ENCODE measurements around the gene PHACTR2. TPM values are rescaled to one million over a fixed set of nuclear protein-coding genes. Genes with fewer than 3 reads are reported as not detected.
"Not testable (repeated sequence)": the region's sequence is repeated elsewhere in the genome, so short reads cannot be mapped to it uniquely, and the experiment has no call there.

The PHACTR2 gene
- total RNA-seq: 100 to 1,000 TPM in 4 of 6 donors, 10 to 100 TPM in 2; 68.1 to 133 (median 109) TPM

DNA sequence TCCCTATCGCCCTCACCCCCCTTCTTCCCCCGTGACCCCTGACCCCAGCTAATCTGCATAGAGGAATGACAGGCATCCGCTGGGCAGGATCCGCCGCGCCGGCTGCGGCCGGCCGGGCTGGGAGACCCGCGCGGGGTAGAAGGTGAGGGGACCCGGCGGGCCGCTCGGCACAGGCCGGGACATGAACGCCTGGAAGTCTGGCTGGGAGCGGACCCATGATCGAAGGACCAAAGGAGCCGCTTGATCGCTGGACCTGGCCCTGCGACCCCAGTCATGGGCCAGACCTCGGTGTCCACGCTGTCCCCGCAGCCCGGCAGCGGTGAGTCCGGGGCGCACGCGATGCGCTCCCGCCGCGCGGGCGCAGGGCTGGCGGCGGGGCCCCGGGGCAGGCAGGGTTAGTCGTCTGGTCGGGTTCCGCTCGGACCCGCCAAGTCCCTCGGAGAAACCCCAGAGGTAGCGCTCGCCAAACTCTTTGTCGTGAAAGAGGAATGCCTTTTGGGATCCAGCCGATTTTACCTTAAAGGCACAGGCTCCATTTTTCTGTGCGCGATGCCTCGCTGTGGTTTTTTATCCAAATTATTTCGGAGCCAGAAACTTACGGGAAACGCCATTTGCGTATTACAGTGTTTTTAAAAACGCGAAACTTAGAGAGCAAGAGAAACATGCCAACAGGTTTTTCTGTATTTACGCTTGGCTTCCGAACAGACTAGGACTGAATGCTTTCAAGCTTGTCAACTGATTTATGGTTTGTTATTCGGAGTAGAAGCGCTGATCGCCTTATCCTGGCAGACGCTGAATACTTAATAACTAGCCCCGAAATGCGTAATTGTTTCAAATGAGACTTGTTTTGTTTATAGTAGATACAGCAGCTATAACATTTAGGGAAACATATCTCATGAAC, at the start of gene PHACTR2:
Gene PHACTR2, plus strand, starts transcription at position 75 of the 901 bp plus-strand sequence. Its CDS starts 199 bp downstream, at position 274.
- Histone ChIP-seq H3K9me3 (peaks cover 0 to 4% (median 0%) of the 10 kb centered on the region in 4 donors), H3K27me3 (no peaks in the 10 kb centered on the region), H3K4me1 (peaks cover 9 to 34% (median 25%) of the 10 kb centered on the region in 4 donors), H3K36me3 (no peaks in the 10 kb centered on the region), H3K4me3 (peak within 1 kb of the TSS; percentile 73 to 90 (median 82)), H3K27ac (peak within 1 kb of the TSS; percentile 94 to 96 (median 94))
- 2% methylated on average over 30 to 34 of the region's 69 CpGs for WGBS, 2 donors
- DNase-seq (peak; percentile 79 to 94), ATAC-seq (ENCODE audit: low FRiP score in 2 of 2) (peak; percentile 87 to 93)
- TF ChIP-seq EP300 (IDR thresholded peaks at IDR 0.05) (no peak), POLR2AphosphoS5 (IDR thresholded peaks at IDR 0.05) (peak in 1 of 2 donors; percentile 81), POLR2A (IDR thresholded peaks at IDR 0.05) (peak in 3 of 4 donors; percentile 71 to 87 (median 78))
- TF ChIP-seq, protein P1, sequence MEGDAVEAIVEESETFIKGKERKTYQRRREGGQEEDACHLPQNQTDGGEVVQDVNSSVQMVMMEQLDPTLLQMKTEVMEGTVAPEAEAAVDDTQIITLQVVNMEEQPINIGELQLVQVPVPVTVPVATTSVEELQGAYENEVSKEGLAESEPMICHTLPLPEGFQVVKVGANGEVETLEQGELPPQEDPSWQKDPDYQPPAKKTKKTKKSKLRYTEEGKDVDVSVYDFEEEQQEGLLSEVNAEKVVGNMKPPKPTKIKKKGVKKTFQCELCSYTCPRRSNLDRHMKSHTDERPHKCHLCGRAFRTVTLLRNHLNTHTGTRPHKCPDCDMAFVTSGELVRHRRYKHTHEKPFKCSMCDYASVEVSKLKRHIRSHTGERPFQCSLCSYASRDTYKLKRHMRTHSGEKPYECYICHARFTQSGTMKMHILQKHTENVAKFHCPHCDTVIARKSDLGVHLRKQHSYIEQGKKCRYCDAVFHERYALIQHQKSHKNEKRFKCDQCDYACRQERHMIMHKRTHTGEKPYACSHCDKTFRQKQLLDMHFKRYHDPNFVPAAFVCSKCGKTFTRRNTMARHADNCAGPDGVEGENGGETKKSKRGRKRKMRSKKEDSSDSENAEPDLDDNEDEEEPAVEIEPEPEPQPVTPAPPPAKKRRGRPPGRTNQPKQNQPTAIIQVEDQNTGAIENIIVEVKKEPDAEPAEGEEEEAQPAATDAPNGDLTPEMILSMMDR (IDR thresholded peaks at IDR 0.05): peak in 2 of 6 experiments; percentile 9

DNA sequence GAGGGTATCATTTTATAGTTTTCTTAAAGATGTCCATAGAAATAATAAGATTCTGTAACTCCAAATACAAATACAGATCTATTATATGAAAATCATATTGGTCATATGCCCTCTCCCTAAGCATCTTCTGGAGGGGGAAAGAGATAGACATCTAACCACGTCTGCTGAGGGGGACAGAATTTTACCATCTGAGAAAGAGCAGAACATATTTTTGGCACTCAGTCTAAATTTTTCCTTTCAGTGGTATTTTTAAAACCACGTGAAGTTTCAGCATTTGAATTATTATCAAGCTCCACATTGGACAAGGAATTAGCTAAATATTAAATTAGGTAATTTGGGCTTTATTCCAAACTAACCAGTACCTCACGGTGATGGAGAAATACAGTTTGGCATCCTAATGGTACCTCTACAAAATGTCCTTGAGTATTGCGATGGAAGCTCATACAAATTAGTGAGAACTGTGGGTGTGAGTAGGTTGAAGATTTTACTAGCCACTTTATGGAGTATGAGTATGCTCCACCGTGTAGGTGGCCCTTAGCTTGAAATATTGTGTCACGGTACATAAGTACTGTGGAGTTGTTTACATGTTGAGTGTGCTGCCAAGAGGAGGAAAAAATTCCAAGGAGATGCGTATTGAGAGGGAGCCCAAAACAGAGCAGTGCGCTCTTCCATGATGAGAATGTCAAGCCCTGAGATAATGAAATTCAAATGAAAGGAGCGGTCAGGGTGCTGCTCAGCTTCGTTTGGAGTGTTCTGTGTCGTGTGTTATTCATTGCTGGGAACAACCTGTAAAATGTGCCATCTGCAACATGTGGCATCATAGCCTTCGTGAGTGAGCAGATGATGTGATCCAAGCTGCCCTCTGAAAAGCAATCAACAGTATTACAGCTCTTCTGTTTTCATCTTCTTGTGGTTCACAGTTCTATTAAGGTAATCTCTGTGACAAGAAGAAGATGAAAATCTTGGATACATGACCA, 48.4 kb upstream of the PHACTR2 start:
- DNase-seq: no peak
- ATAC-seq (ENCODE audit: low FRiP score in 2 of 2): peak in 1 of 2 donors; percentile 35
- Histone ChIP-seq H3K36me3 (no peaks in the 10 kb centered on the region), H3K9me3 (no peaks in the 10 kb centered on the region), H3K27me3 (no peaks in the 10 kb centered on the region), H3K4me1 (peaks cover 0 to 8% (median 0%) of the 10 kb centered on the region in 4 donors), H3K4me3 (no peak overlapping the region), H3K27ac (no peak overlapping the region)
- no peak for TF ChIP-seq POLR2AphosphoS5 (IDR thresholded peaks at IDR 0.05)
- TF ChIP-seq EP300 (IDR thresholded peaks at IDR 0.05): no peak
- no peak for TF ChIP-seq POLR2A (IDR thresholded peaks at IDR 0.05)
- TF ChIP-seq, protein P1 (IDR thresholded peaks at IDR 0.05): no peak
- 60 to 61% methylated on average over 12 of the region's 12 CpGs for WGBS, 2 donors

DNA sequence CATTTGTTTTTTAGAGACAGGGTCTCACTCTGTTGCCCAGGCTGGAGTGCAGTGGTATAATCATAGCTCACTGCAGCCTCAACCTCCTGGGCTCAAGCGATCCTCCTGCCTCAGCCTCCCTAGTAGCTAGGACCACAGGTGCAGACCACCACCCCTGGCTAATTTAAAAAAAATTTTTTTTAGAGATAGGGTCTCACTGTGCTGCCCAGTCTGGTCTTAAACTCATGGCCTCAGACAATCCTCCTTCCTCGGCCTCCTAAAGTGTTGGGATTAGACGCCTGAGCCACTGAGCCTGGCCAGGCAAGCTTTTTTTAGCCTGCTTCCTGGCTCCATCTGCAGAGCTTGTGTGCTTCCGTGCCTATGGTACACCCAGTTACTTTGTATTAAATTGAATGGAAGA, 46.6 kb upstream of the PHACTR2 start:
- 95 to 97% methylated on average over 4 of the region's 4 CpGs for WGBS, 2 donors
- H3K36me3 ChIP-seq; H3K9me3 ChIP-seq; DNase-seq; H3K27me3 ChIP-seq; H3K4me3 ChIP-seq; H3K27ac ChIP-seq; H3K4me1 ChIP-seq; ATAC-seq (ENCODE audit: low FRiP score in 2 of 2): not testable (repeated sequence)

DNA sequence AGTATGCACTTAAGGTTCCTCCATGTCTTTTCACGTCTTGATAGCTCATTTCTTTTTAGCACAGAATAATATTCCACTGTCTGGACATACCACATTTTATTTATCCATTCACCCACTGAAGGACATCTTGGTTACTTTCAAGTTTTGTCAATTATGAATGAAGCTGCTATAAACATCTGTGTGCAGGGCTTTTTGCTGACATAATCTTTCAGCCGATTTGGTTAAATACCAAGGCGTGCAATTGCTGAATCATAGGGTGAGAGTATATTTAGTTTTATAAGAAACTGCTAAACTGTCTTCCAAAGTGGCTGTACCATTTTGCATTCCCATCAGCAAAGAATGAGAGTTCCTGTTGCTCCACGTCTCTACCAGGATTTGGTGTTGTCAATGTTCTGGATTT, 44.9 kb upstream of the PHACTR2 start:
- Histone ChIP-seq H3K36me3 (no peaks in the 10 kb centered on the region), H3K9me3 (no peaks in the 10 kb centered on the region), H3K27ac (no peak overlapping the region), H3K27me3 (no peaks in the 10 kb centered on the region), H3K4me1 (peaks cover 0 to 8% (median 0%) of the 10 kb centered on the region in 4 donors), H3K4me3 (no peak overlapping the region)
- TF ChIP-seq POLR2A (IDR thresholded peaks at IDR 0.05) (no peak), EP300 (IDR thresholded peaks at IDR 0.05) (no peak), POLR2AphosphoS5 (IDR thresholded peaks at IDR 0.05) (no peak)
- TF ChIP-seq, protein P1 (IDR thresholded peaks at IDR 0.05): no peak
- DNase-seq: no peak
- no peak for ATAC-seq (ENCODE audit: low FRiP score in 2 of 2)
- WGBS, 2 donors: 96 to 97% methylated on average over 4 of the region's 4 CpGs

DNA sequence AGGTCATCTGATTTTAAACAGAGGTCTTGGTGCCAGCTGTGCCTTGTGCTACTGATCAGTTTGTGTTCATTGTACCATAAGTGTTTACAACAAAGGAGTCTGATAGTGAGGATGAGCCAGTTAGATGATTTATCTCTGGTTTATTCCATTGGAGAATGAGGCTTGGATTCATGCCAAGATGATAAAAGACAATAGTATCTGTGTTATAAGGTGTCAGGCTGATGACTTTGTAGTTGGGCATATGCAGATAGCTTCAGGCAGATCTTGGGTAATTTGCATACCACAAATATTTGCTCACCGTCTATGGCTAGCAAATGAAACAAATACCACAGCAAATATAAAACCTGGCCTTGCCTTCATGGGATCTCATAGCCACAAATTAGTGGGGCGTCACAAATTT, 43.3 kb upstream of the PHACTR2 start:
- no peaks in the 10 kb centered on the region for H3K9me3 ChIP-seq
- 70 to 71% methylated on average over 2 of the region's 2 CpGs for WGBS, 2 donors
- H3K4me1 ChIP-seq: peaks cover 0 to 3% (median 0%) of the 10 kb centered on the region in 4 donors
- DNase-seq: no peak
- no peak for ATAC-seq (ENCODE audit: low FRiP score in 2 of 2)
- no peaks in the 10 kb centered on the region for H3K36me3 ChIP-seq
- H3K27ac ChIP-seq: no peak overlapping the region
- H3K27me3 ChIP-seq: no peaks in the 10 kb centered on the region
- no peak overlapping the region for H3K4me3 ChIP-seq
- TF ChIP-seq EP300 (IDR thresholded peaks at IDR 0.05) (no peak), POLR2AphosphoS5 (IDR thresholded peaks at IDR 0.05) (no peak), POLR2A (IDR thresholded peaks at IDR 0.05) (no peak)
- TF ChIP-seq, protein P1 (IDR thresholded peaks at IDR 0.05): no peak

Data from upper lobe of left lung (tissue), 6 donors.